H1 (cell line): ENCODE measurements around the gene TUBGCP3. TPM values are rescaled to one million over a fixed set of nuclear protein-coding genes. Genes with fewer than 3 reads are reported as not detected.

ENCODE experiments used
- CTCF ChIA-PET: fragments of 300-600 bp; sonication (Branson Sonifier 250); formaldehyde crosslinking; loops from one replicate; lab custom pipeline; 2021; ENCODE audit not compliant: partially characterized antibody; lab: Charles Lee
- POLR2A ChIA-PET: fragments of 300-600 bp; sonication (Branson Sonifier 250); formaldehyde crosslinking; loops from one replicate; lab custom pipeline; 2021; ENCODE audit warnings: inconsistent platforms; ENCODE audit not compliant: partially characterized antibody; lab: Charles Lee
- DNase-seq, 2 experiments: peaks; one replicate each; pipeline versions ENCODE4 v3.0.0 to v3.0.0-alpha.2; 2010 to 2022; ENCODE audit warnings: low spot score in 2 of 2, low read depth in 1 of 2, mixed read lengths in 1 of 2
- FAIRE-seq: peaks from 2 replicates; lab custom pipeline; 2011; peaks lifted over from hg19 to GRCh38; lab: Jason Lieb, UNC
- H2AFZ ChIP-seq: 2 replicates; pipeline ENCODE4 v1.8.1; 2012; ENCODE audit warnings: low read length, inconsistent platforms
- H2AK5ac ChIP-seq: 2 replicates; pipeline ENCODE4 v1.6.1; 2013; ENCODE audit warnings: low read depth, low read length
- H2BK120ac ChIP-seq: replicated peaks from 2 replicates; pipeline ENCODE3; 2013; ENCODE audit warnings: low read depth, low read length, inconsistent platforms
- H2BK12ac ChIP-seq: 2 replicates; pipeline ENCODE4 v1.6.1; 2013; ENCODE audit warnings: low read depth, low read length
- H2BK15ac ChIP-seq: 2 replicates; pipeline ENCODE4 v1.6.1; 2013; ENCODE audit warnings: low read length
- H2BK20ac ChIP-seq: 2 replicates; pipeline ENCODE4 v1.6.1; 2013; ENCODE audit warnings: low read length
- H2BK5ac ChIP-seq: 2 replicates; pipeline ENCODE4 v1.6.1; 2013; ENCODE audit warnings: low read depth, low read length
- H3K14ac ChIP-seq: 2 replicates; pipeline ENCODE4 v1.6.1; 2013; ENCODE audit warnings: inconsistent platforms; ENCODE audit not compliant: insufficient read length
- H3K18ac ChIP-seq: 2 replicates; pipeline ENCODE4 v1.6.1; 2013; ENCODE audit warnings: low read length; ENCODE audit errors: extremely low read depth
- H3K23ac ChIP-seq: 2 replicates; pipeline ENCODE4 v1.6.1; 2013; ENCODE audit warnings: inconsistent platforms; ENCODE audit not compliant: insufficient read length
- H3K23me2 ChIP-seq: 2 replicates; pipeline ENCODE4 v1.6.1; 2013; ENCODE audit warnings: low read depth, low read length
- H3K27ac ChIP-seq: 2 replicates; pipeline ENCODE4 v1.6.1; 2011; ENCODE audit warnings: low read depth, low read length, inconsistent platforms
- H3K27me3 ChIP-seq, 4 experiments: replicated peaks in 1 of 4; 1 replicate in 1 of 4; 2 replicates in 3 of 4; pipeline versions ENCODE4 v1.6.1 to v1.8.1; 2011 to 2013; ENCODE audit warnings: low read length in 3 of 4, mild to moderate bottlenecking in 3 of 4, inconsistent platforms in 2 of 4, mixed read lengths in 2 of 4, moderate library complexity in 1 of 4; ENCODE audit not compliant: control insufficient read depth in 3 of 4, insufficient read depth in 3 of 4; ENCODE audit errors: extremely low read depth in 1 of 4
- H3K36me3 ChIP-seq, 4 experiments: 2 replicates each; pipeline versions ENCODE4 v1.6.1 to v1.8.1; 2011 to 2013; ENCODE audit warnings: mild to moderate bottlenecking in 4 of 4, low read length in 3 of 4, moderate library complexity in 2 of 4, control low read depth in 1 of 4, inconsistent platforms in 1 of 4; ENCODE audit not compliant: insufficient read depth in 4 of 4, control insufficient read depth in 2 of 4
- H3K4ac ChIP-seq: replicated peaks from 2 replicates; pipeline ENCODE3; 2013; ENCODE audit warnings: low read length, low read depth, mixed read lengths, inconsistent platforms; ENCODE audit not compliant: insufficient read length
- H3K4me1 ChIP-seq, 4 experiments: replicated peaks in 1 of 4; 1 replicate in 1 of 4; 2 replicates in 3 of 4; pipeline versions ENCODE4 v1.6.1 to v1.8.1; 2011 to 2013; ENCODE audit warnings: low read length in 3 of 4, inconsistent platforms in 2 of 4, mixed read lengths in 1 of 4; ENCODE audit not compliant: insufficient read depth in 4 of 4, control insufficient read depth in 3 of 4
- H3K4me2 ChIP-seq, 2 experiments: 2 replicates each; pipeline versions ENCODE4 v1.6.1 to v1.8.1; 2011 to 2013; ENCODE audit warnings: low read depth in 2 of 2, low read length in 2 of 2, control low read depth in 1 of 2, inconsistent platforms in 1 of 2, mild to moderate bottlenecking in 1 of 2; ENCODE audit not compliant: insufficient read depth in 1 of 2
- H3K4me3 ChIP-seq, 4 experiments: fragments of 200-600, 300-600 bp in 1 of 4; sonication (generic), shearing (Covaris generic), sonication (Bioruptor Twin) in 1 of 4; 2 replicates each; pipeline versions ENCODE4 v1.5.1 to v1.8.1; 2011 to 2016; ENCODE audit warnings: low read length in 4 of 4, low read depth in 3 of 4, control low read depth in 2 of 4, inconsistent platforms in 2 of 4, mild to moderate bottlenecking in 2 of 4, mixed read lengths in 1 of 4, moderate library complexity in 1 of 4; ENCODE audit not compliant: insufficient read depth in 2 of 4; ENCODE audit errors: extremely low read depth in 1 of 4
- H3K56ac ChIP-seq: replicated peaks from 2 replicates; pipeline ENCODE3; 2013; ENCODE audit warnings: low read depth, mild to moderate bottlenecking, mixed read lengths, low read length, inconsistent platforms; ENCODE audit not compliant: insufficient read length
- H3K79me1 ChIP-seq: 2 replicates; pipeline ENCODE4 v1.6.1; 2013; ENCODE audit warnings: low read depth, low read length, control low read depth
- H3K79me2 ChIP-seq, 2 experiments: 2 replicates each; pipeline versions ENCODE4 v1.6.1 to v1.8.1; 2012 to 2013; ENCODE audit warnings: low read length in 2 of 2, mild to moderate bottlenecking in 2 of 2, inconsistent platforms in 1 of 2; ENCODE audit not compliant: insufficient read depth in 2 of 2, control insufficient read depth in 1 of 2
- H3K9ac ChIP-seq, 4 experiments: replicated peaks in 1 of 4; 1 replicate in 1 of 4; 2 replicates in 3 of 4; pipeline versions ENCODE4 v1.6.1 to v1.8.1; 2011 to 2013; ENCODE audit warnings: low read depth in 3 of 4, low read length in 3 of 4, control low read depth in 2 of 4, mild to moderate bottlenecking in 2 of 4, moderate library complexity in 2 of 4, inconsistent platforms in 1 of 4; ENCODE audit errors: extremely low read depth in 1 of 4
- H3K9me3 ChIP-seq, 2 experiments: 2 replicates each; pipeline versions ENCODE4 v1.6.1 to v1.8.1; 2012 to 2013; ENCODE audit warnings: mild to moderate bottlenecking in 2 of 2, moderate library complexity in 2 of 2, control low read depth in 1 of 2, inconsistent platforms in 1 of 2, low read depth in 1 of 2, low read length in 1 of 2, mixed read lengths in 1 of 2; ENCODE audit not compliant: insufficient read depth in 2 of 2
- H4K20me1 ChIP-seq, 2 experiments: replicated peaks in 1 of 2; 2 replicates each; pipeline versions ENCODE3 to v1.8.1; 2011 to 2013; ENCODE audit warnings: inconsistent platforms in 2 of 2, low read length in 2 of 2, mild to moderate bottlenecking in 1 of 2; ENCODE audit not compliant: insufficient read depth in 2 of 2, control insufficient read depth in 1 of 2
- H4K5ac ChIP-seq: 2 replicates; pipeline ENCODE4 v1.6.1; 2013; ENCODE audit warnings: low read length, low read depth, mixed read lengths, inconsistent platforms; ENCODE audit not compliant: insufficient read length
- H4K8ac ChIP-seq: 2 replicates; pipeline ENCODE4 v1.8.0; 2013; ENCODE audit warnings: mild to moderate bottlenecking, moderate library complexity, low read length, inconsistent platforms; ENCODE audit not compliant: insufficient read depth; ENCODE audit errors: extremely low read depth
- H4K91ac ChIP-seq: replicated peaks from 2 replicates; pipeline ENCODE3; 2013; ENCODE audit warnings: low read length, mixed read lengths, inconsistent platforms; ENCODE audit not compliant: insufficient read length
- HDAC6 ChIP-seq: IDR thresholded peaks from one replicate; pipeline ENCODE4 v1.7.1; 2012; ENCODE audit warnings: low read depth, mild to moderate bottlenecking, inconsistent platforms, low read length, moderate library complexity
- KDM5A ChIP-seq: fragments of 200-600 bp; IDR thresholded peaks from 2 replicates; pipeline ENCODE4 v1.7.1; 2012; ENCODE audit warnings: mild to moderate bottlenecking, low read length, inconsistent platforms, mixed read lengths
- SIN3A ChIP-seq, 2 experiments: IDR thresholded peaks in 1 of 2; conservative IDR thresholded peaks in 1 of 2; 2 replicates each; pipeline ENCODE4 v1.6.1; 2011 to 2012; ENCODE audit warnings: low read length in 2 of 2, improper control_type of control experiment in 1 of 2, low read depth in 1 of 2, mild to moderate bottlenecking in 1 of 2
- TAF7 ChIP-seq: optimal IDR thresholded peaks from 2 replicates; pipeline ENCODE3; 2011; ENCODE audit warnings: low read depth, mild to moderate bottlenecking, inconsistent platforms, low read length, moderate library complexity, borderline replicate concordance
- WGBS, 2 experiments: shearing (Covaris generic) in 1 of 2; methylation state at CpG; one replicate each; pipeline versions ENCODE4 v1.1.6 to v1.1.7; 2013 to 2015; ENCODE audit warnings: low lambda C conversion rate in 2 of 2, mixed read lengths in 2 of 2, inconsistent platforms in 1 of 2, low coverage in 1 of 2, missing lambda C conversion rate in 1 of 2; ENCODE audit not compliant: insufficient replicate concordance in 2 of 2, insufficient coverage in 1 of 2, insufficient read length in 1 of 2; ENCODE audit errors: extremely low coverage in 1 of 2, missing lambda C conversion rate in 1 of 2; 5-methylcytosine and 5-hydroxymethylcytosine counted together
- polyA plus RNA-seq, 7 experiments: library from polyadenylated mRNA; depleted of rRNA in 3 of 7; stranded (reverse) in 5 of 7; unstranded in 2 of 7; fragments of >200 nt in 5 of 7; fragments of 200-250 nt in 2 of 7; gene quantifications; 1 replicate in 5 of 7; 2 replicates in 1 of 7; 4 replicates in 1 of 7; pipeline versions ENCODE4 v1.2.1 to v1.2.3, GENCODE V29; 2011 to 2013; ENCODE audit warnings: missing spikeins in 2 of 7, mixed read lengths in 2 of 7
- total RNA-seq: library from RNA; stranded (reverse); fragmentation: NEBNext Ultra II Directional; extraction: Animal tissue kit (Norgen Biotek cat#: 25700); gene quantifications from 2 replicates; pipeline ENCODE4 v1.2.1, GENCODE V29; 2021

The TUBGCP3 gene
- total and polyA plus RNA-seq, 2 of the 8 experiments (the other 6 are each of a cell fraction or from before 2014, with no cell fraction given), result 27.0 to 31.7 TPM

- Histone ChIP-seq H2BK20ac (no peak overlapping the region), H2BK120ac (no peak overlapping the region), H3K56ac (no peak overlapping the region), H4K20me1 (no peaks in the 10 kb centered on the region), H3K27me3 (peaks cover 0 to 6% (median 0%) of the 10 kb centered on the region in 4 experiments; a peak in 3 of 7 replicates), H3K27ac (no peak overlapping the region), H3K79me1 (no peaks in the 10 kb centered on the region), H3K18ac (no peak overlapping the region), H3K36me3 (no peaks in the 10 kb centered on the region), H3K4me3 (no peak overlapping the region), H4K8ac (no peak overlapping the region), H3K4ac (no peak overlapping the region), H2AFZ (no peak overlapping the region), H4K5ac (no peak overlapping the region), H3K79me2 (no peaks in the 10 kb centered on the region), H3K23me2 (no peaks in the 10 kb centered on the region), H4K91ac (no peak overlapping the region), H3K9ac (no peak overlapping the region), H3K4me1 (peaks cover 0 to 14% (median 8%) of the 10 kb centered on the region in 4 experiments; a peak in 6 of 7 replicates), H3K4me2 (no peak overlapping the region), H3K14ac (no peak overlapping the region), H2AK5ac (peak overlapping the region; percentile 68; the same call in 1 of the 2 replicates), H2BK5ac (no peak overlapping the region), H2BK12ac (0 out of 2 replicates have a peak overlapping the region, but pooled peaks have one; percentile 60), H3K23ac (no peak overlapping the region), H2BK15ac (0 out of 2 replicates have a peak overlapping the region, but pooled peaks have one; percentile 46), H3K9me3 (no peaks in the 10 kb centered on the region)
- 89% methylated on average over 19 of the region's 19 CpGs; no CpG with 5 or more reads in 1 of the 2 experiments for WGBS, 2 experiments
- ChIA-PET POLR2A (interaction anchor here (0.5 kb wide), 1 partner anchor 688 kb away, joined by 4 read pairs; no protein-coding TSS in a partner anchor), CTCF (interaction anchor here (0.7 to 1.5 kb wide), 7 partner anchors 8 to 126 kb away, joined by 3 to 4 read pairs (median 3); no protein-coding TSS in a partner anchor)
- DNase-seq, result no peak
- FAIRE-seq, result no peak
- TF ChIP-seq SIN3A (conservative IDR thresholded peaks at IDR 0.05 in 1 of 2, IDR thresholded peaks at IDR 0.05 in 1 of 2; ENCODE audit: low read depth in 1 of 2, low read length in 2 of 2), result no peak
- TF ChIP-seq TAF7, result no peak
- no peak for TF ChIP-seq HDAC6
- no peak for TF ChIP-seq KDM5A
These were observed 48.5 kb upstream of the TUBGCP3 start for GRCh38 chr13:112636401-112636975.
